Stimulated activated CD8-positive, alpha-beta memory T cell treated with anti-CD3 and anti-CD28 coated beads, Interleukin-2, amount 100 ng/mL, for 1 hour (primary cell): Measurements from ENCODE around the gene ABCB7.
"Not testable (repeated sequence)": the region's sequence is repeated elsewhere in the genome, so short reads cannot be mapped to it uniquely, and the experiment has no call there.

Source experiments
- DNase-seq, 2 donors: peaks; one replicate each; pipeline ENCODE4 v3.0.0-alpha.2; 2020; ENCODE audit warnings: low read depth in 2 of 2

The ABCB7 gene

DNA sequence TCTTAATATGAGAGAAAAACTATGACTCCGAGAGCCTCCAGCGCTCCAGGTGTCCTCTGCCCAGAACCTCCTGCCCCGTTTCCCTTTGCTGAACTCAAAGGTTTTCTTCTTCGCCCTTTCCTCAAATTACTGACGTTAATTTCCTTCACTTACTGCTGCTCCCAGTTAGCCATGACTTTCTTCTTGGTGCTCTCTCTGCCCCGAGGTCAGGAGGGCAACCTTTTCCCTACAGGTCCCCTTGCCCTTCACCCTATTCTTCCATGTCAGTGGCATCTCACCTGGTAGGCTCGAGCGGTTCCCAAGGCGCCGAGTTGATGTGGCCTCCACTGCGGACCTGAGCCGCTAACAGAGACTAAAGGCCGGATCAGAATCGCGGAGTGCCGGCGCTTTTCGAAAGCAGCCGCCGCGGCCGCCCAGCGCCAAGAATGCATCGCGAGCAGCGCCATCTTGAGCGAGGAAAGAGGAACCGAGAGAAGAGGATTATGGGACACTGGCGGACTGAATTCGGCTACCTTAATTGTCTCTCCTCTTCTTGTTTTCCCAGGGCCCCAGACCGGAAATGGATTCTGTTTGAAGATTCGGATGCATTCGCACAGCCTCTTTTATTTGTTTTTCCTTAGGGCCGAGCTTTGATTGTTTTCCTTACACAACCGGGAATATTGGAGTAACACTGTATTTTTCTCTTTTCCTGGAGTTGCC is at the start of gene ABCB7:
ABCB7 (minus strand) TSS at position 457 of the 699 bp plus-strand sequence; CDS start at position 446, 11 bp downstream.
- DNase-seq, result peak; percentile 14 to 23

DNA sequence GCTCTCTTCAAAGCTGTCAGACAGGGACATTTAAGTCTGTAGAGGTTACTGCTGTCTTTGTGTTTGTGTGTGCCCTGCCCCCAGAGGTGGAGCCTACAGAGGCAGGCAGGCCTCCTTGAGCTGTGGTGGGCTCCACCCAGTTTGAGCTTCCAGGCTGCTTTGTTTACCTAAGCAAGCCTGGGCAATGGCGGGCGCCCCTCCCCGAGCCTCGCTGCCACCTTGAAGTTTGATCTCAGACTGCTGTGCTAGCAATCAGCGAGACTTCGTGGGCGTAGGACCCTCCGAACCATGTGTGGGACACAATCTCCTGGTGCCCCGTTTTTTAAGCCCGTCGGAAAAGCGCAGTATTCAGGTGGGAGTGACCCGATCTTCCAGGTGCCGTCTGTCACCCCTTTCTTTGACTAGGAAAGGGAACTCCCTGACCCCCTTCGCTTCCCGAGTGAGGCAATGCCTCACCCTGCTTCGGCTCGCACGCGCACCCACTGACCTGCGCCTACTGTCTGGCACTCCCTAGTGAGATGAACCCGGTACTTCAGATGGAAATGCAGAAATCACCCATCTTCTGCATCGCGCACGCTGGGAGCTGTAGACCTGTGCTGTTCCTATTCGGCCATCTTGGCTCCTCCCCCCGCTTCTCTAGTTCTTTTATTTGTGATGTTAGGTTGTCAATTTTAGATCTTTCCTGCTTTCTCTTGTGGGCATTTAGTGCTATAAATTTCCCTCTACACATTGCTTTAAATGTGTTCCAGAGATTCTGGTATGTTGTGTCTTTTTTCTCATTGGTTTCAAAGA is 32.5 kb upstream of the ABCB7 start:
- not testable (repeated sequence) for DNase-seq

DNA sequence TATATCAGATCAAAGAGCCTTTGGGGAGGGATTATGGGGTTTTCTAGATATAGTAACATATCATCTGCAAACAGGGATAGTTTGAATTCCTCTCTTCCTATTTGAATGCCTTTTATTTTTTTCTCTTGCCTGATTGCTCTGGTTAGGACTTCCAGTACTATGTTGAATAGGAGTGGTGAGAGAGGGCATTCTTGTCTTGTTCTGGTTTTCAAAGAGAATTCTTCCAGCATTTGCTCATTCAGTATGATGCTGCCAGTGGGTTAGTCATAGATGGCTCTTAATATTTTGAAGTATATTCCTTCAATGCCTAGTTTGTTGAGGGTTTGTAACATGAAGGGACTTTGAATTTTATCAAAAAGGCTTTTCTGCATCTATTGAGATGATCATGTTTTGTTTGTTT is 25.6 kb upstream of the ABCB7 start:
- no peak for DNase-seq

DNA sequence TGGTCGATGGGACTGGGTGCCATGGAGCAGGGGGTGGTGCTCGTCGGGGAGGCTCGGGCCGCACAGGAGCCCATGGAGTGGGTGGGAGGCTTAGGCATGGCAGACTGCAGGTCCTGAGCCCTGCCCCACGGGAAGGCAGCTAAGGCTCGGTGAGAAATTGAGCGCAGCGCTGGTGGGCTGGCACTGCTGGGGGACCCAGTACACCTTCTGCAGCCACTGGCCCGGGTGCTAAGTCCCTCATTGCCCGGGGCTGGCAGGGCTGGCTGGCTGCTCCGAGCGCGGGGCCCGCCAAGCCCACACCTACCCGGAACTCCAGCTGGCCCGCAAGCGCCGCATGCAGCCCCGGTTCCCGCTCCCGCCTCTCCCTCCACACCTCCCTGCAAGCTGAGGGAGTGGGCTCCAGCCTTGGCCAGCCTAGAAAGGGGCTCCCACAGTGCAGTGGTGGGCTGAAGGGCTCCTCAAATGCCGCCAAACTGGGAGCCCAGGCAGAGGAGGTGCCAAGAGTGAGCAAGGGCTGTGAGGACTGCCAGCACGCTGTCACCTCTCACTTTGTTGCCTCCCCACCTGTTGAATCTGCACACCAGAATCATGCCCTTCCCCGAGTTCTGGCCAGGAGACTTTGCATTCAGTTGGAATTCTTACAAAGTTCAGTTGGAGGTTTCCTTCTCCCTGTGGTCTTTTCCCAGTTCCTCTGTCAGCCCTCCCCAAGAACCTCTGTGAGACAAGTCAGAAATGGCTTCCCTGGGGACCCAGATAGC is 23.6 kb upstream of the ABCB7 start:
- DNase-seq, result not testable (repeated sequence)

DNA sequence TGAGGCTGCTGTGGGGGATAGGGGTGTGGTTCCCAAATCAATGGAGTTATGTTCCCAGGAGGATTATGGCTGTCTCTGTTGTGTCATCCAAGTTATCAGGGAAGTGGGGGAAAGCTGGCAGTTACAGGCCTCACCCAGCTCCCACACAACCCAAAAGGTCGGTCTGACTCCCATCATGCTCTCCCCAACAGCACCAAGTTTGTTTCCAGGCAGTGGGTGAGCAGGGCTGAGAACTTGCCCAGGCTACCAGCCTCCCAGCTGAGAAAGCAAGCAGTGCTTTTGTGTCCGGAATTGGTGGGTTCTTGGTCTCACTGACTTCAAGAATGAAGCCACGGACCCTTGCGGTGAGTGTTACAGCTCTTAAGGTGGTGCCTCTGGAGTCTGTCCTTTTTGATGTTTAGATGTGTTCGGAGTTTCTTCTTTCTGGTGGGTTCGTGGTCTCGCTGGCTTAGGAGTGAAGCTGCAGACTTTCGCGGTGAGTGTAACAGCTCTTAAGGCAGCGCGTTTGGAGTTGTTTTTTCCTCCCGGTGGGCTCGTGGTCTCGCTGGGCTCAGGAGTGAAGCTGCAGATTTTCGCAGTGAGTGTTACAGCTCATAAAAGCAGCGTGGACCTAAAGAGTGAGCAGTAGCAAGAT is 16.3 kb upstream of the ABCB7 start:
- DNase-seq, result not testable (repeated sequence)

DNA sequence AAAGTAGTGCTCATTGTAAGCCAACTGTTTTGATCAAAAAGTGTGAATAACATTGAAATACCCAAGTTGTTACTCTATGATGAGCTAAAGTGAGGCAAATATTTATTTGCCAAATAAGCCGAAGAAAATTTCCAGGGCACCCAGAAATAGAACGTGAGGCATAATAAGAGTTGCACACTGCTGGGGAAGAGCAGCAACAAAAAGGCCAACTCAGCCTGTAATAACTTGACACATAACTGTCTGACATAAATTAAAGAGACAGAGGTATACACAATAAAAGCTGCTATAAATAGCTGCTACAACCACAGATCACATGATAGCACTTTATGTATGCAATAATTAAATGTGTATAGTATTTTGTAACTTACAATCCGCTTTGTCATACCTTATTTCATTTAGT is 2.0 kb upstream of the ABCB7 start:
- DNase-seq, result no peak

DNA sequence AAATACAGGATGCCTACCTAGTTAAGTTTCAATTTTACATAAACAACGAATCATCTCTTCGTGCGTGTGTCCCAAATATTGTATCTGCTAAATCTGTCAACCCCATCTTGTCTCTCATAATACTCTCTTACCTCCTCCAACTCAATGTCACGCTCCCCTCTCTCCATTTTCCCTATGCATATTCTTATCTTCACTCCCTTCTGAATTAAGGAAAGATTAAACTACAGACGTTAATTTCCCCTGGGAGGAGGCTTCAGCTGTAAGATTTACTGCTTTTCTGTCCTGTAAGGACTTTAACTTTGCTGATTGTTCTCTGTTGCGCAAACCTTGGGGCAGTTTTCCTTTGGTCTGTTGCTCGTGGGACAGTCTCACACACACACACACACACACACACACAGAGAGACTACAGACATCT is 455 bp upstream of the ABCB7 start:
- no peak for DNase-seq

DNA sequence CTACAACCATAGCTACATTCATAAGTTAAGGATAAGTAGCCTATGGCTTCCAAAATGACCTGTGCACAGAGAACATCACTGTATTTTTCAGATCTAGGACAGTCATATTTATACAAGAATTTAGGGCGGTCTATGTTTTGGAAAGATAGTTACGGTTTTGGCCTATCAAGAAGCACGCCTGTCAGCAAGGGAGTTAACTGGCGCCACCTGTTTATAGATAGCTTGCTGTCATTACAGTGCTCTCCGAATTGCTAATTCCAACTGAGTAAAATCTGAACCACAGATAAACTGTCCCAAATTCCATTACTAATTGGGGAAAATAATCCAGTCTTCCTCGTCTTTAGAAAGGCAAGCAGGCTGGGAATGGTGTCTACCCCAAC is 646 bp downstream of the ABCB7 start:
- no peak for DNase-seq

DNA sequence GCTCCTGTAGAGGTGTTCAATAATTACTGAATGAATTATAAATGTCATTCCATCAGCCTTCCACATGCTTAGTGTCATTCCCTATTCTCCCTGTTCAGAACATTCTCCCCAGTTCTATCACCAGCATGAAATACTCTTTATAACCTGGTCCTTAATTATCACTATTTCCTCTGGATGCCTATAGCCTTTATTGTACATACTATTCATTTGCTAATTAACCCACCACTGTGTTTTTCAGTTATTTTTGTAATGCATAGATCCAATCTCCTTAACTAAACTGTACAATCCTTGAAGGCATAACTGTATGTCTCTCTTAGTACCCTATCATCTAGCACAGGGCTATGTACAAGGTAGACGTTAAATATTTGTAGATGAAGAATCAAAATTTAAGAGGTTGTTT is 1.2 kb downstream of the ABCB7 start:
- no peak for DNase-seq

DNA sequence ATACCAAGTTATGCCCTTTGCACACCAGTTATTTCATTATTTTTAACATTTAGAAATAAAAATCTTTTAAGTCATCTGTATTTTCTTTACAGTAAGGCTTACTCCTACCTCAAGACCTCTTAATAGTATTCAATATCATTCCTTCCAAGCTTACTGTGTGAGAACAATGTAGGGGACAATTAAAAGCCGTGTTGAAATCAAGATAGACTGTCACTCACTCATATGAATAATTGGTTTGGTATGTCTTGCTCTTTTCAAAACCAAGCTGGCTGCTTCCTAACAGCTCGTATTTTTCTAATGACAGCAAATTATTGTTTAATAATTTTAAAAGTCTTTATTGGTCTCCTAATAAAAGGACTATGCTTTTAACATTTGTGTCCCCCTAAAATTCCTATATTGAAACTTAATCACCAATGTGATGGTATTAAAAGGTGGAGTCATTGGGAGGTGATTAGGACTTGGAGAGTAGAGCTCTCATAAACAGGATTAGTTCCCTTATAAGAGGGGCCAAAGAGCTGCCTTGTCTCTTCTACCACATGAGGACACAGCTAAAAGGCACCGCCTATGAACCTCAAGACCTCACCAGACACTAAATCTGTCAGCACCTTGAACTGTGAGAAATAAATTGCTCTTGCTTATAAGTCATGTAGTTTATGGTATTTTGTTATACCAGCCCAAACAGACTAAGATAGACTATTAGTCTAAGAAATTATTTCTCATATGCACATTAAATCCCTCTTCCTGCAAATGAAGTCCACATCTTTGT is 4.1 kb downstream of the ABCB7 start:
- DNase-seq, result no peak

DNA sequence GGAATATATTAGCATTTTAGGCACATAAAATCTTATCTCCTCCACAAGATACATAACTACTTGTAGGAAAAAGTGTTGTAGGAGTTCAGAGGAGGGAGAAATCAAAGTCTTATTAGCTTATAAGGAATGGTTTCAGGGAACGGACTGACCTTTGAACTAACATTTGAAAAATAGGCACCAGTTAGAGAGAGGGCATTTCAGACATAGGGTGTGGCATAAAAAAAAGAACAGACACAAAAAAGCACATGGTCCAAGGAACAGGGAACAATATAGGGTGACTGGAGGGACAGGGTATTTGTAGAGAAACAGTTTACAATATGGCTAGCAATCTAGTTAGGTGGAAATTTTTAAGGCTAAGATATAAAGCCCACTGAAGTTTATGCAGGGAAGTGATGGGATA is 6.4 kb downstream of the ABCB7 start:
- no peak for DNase-seq

DNA sequence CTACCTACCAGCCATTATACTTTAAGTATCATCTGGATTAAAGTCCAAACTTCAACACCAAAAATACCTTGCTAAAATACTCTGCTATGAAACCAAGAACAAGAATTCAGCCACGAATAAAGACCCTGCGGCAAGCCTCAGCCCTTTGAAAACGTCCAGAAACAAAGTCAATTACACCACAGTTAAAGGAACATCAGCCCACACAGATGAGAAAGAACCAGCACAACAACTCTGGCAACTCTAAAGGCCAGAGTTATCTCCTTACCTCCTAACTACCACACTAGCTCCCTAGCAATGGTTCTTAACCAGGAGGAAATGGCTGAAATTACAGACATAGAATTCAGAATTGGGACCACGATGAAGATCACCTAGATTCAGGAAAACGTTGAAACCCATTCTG is 23.4 kb downstream of the ABCB7 start:
- no peak for DNase-seq

DNA sequence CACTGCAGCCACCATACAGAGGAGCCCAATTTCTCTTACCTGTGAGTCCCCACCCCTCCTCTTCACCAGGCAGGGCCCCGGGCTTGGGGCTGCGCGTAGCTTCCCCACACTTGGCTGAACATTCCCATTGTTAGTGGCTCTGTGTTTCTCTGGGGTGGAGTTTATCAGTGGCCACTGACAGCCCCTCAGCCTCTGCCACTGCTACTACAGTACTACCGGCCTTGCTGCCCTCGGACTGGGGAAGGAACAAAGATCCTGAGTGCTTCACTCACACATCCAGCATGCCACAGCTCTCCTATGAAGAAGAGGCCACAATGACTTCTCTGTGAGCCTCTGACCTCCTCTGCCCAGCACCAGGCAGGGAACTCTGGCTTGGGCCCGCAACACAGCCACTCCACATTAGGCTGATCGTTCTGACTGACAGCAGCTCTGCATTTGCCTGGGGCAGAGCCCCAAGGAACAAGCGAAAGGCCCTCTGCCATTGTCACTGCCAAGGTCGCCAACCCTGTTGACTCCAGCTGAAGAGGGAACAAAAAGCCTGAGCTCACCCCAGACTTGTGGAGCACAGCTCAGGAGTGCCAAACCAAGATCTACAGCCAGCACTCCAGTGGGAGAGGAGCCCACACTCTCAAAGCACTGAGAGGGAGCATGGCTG is 24.0 kb downstream of the ABCB7 start:
- DNase-seq, result no peak

DNA sequence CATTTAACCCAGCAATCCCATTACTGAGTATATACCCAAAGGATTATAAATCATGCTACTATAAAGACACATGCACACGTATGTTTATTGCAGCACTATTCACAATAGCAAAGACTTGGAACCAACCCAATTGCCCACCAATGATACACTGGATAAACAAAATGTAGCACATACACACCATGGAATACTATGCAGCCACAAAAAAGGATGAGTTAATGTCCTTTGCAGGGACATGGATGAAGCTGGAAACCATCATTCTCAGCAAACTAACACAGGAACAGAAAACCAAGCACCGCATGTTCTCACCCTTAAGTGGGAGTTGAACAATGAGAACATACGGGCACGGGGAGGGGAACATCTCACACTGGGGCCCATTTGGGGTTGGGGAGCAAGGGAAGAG is 27.0 kb downstream of the ABCB7 start:
- DNase-seq, result not testable (repeated sequence)

DNA sequence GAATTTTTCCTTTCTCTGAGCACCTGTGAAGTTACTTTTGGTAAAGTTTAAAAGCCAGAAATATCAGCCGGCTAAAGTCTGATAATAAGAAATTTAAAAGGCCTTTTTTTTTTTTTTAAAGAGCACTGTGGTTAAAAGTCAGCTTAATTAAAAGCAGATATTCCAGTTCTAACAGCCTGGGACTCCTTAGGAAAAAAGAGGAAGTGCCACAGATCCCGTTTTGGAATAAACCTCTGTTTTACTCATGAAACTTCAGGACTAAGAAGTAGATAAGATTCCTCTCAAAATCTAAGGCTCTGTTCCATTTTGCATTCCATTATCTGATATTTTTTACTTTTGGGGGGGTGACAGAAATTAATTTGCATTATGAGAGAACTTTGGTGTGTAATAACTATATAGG is 37.8 kb downstream of the ABCB7 start:
- no peak for DNase-seq

DNA sequence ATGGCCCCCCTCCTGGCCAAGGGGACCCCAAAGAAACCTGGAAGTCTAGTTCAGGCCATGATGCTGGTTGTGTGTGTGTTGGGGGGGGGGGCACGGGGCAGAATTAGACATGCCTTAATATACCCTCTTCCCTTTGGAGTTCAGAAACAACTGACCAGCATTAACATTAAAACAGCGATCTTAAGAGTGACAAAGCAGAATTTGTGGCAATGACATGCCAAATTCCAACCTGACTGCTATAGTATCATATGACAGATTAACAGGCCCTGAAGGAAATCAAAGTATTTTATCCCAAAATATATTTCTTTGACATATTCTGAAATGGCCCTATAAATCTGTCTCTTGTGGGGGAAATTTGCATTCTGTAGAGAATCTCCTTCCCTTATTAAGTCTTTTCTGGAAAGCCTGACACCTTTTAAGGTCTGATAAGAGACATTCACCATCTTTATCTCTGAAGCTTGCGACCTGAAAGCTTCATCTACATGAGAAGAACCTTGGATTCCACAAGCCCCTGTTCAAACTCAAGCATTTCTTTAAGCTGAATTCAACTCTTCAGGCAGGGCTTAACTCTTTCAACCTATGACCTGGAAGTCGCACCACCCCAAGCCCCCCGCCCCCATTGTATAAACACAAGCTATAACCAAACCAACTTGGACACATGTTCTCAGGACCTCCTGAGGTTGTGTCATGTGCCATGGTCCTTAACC is 40.2 kb downstream of the ABCB7 start:
- no peak for DNase-seq

DNA sequence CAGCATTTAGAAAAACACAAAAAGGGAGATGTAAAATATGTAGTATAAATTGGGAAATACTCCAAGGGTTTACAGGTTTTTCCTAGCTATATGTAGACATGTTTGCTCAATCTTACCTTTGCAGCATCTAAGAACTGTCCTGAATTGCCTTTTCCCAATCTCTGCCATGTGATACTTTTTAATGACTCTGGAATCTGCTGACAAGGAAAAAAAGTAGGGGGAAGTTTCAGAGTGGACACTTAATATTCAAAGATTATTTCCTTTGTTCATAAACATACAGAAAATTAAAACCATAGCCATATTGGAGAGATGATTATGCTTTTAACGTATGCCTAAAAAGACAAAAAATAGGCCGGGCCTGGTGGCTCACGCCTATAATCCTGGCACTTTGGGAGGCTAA is 41.4 kb downstream of the ABCB7 start:
- no peak for DNase-seq

DNA sequence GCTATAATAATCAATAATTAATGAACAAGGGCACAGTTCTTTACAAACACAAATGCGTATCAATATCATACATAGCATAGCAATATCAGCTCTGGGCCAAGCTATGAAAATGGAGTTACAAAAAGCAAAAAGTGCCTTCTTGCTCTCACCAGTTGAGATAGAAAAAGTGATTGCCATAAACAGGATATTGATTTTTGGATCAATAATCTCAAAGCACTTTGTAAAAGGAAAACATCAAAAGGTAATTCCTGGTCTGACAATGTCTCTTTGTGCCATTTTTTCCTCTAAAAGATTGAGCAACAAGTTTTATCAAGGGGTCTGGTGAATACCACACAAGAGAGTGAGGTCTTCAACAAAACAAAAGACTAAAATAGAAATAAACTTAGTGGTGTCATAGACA is 42.4 kb downstream of the ABCB7 start:
- no peak for DNase-seq

DNA sequence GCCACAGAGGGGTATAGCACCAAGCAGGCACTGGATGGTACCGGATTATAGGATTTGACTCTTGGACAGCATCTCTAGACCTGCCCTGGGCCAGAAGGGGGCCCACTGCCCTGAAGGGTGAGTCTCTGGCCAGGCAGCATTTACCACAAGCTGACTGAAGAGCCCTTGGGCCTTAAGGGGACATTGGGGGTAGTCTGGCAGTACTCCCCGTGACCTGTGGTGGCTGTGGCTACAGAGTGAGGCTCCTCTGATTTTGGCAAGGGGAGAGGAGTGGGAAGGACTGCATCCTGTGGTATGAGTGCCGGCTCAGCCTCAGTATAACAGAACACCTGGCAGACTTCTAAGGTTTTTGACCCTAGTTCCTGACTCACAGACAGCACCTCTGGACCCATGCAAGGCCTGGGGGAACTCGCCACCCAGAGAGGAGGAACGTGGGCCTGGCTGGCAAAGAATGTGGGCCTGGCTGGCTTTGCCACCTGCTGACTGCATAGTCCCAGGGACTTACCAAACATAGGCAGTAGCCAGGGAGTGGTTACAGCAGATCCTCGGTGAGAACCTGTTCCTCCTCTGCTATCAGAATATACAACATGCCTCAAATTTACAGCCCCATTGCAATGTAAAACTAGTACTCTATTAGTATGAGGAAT is 48.1 kb downstream of the ABCB7 start:
- DNase-seq, result no peak

DNA sequence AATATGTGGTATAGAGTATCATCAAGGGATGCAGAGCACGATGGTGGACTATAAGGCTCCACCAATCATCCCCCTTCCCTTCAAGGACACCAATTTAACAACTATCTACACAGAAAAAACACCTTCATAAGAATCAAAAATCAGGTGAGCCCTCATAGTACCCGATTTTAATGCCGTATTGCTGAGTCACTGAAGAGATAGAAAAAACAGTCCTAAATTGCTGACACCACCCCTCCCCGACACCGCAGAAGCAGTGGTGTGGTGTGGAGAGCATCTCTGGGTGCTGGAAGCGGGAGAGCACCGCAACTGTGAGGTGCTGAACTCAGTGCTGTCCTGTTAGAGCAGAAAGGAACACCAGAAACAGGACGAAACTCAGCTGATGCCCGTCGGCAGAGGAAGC is 49.3 kb downstream of the ABCB7 start:
- no peak for DNase-seq
